GM18868 (cell line): Measurements from ENCODE around the gene WFDC12.

Experiments
- ATAC-seq: cut with Tn5 transposase; IDR thresholded peaks from one replicate; pipeline ENCODE4 v1.9.1; 2021; ENCODE audit warnings: mild to moderate bottlenecking, moderate library complexity; ENCODE audit not compliant: unreplicated experiment

WFDC12 gene

DNA sequence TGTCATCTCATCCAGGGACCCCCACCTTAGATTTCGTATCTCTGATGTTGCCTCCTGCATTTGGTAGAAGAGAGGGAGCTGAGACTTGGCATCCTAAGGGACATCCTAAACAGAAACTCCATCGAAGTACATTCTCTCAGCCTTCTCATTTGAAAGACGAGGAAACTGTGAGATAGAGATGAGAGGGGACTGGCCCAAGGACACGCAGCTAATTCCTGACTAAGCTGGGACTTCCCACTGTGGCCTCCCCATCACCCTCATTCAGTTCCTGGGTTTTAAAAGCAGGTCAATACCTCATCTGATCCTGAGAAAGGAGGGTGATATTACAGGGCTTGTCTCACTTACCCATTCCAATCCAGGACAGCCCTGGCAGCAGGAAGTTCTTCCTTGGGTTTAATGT lies 8.4 kb downstream of the WFDC12 start:
- ATAC-seq = no peak

DNA sequence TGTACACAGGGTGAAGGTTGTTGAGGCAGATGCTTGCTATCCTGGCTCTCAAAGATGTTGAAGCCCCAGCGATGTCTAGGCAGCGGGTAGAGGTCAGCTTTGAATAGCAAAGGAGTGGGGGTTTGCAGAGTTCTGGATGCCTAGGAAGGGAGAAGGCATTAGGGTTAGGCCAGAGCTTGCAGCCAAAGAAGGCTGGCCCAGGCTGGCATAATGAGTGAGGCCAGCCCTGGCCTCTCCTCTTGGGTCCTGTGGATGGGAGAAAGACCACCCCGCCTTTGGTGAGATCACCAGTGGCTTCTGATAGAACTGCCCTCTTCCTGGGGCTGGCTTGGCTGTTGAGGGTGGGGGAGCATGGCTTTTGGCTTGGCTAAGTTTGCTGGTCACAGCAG lies 8.9 kb downstream of the WFDC12 start:
- no peak for ATAC-seq

DNA sequence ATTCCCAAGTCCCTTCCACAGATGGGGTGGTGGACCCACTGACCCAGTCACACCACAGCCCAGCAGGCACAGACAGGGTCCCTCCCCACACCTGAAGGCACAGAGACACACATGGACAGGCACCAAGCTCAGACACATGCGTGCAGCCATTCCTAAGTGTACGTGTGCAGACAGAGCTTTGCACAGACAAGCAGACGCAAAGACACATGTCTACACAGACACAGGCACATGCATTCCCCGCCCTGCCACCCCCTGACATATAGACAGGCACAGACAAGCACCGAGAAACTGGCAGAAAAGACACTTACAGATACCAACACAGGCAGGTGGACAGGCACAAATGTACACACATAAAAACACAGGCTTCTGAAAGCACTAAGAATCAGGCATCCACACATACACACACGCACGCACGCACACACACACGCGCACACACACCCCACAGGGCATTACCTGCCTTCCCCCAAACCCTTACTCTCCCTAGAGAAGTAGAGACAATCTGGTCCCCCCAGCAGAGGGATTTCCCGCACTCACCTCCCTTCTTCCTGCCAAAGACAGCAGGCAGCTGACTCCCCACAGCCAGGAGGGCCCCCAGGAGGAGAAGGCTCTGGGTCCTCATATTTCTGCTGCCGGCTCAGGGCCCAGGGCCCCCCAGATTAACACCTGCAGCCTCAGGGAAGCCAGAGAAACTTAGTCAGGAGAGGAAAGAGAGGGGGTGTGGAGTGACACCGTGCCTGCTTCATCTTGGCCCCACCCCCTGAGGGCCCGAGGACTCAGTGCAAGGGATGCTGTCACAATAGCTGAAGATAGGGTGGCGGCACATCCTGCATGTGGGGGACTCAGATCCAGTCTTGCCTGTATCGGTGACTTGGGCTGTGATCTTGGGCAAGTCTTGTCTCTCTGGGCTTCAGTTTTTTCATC lies 9.5 kb downstream of the WFDC12 start, which contains the start of gene WFDC5:
TSS of gene WFDC5 (minus strand) at position 710 of the 921 bp plus-strand sequence. CDS start at position 619, 91 bp downstream.
- no peak for ATAC-seq

DNA sequence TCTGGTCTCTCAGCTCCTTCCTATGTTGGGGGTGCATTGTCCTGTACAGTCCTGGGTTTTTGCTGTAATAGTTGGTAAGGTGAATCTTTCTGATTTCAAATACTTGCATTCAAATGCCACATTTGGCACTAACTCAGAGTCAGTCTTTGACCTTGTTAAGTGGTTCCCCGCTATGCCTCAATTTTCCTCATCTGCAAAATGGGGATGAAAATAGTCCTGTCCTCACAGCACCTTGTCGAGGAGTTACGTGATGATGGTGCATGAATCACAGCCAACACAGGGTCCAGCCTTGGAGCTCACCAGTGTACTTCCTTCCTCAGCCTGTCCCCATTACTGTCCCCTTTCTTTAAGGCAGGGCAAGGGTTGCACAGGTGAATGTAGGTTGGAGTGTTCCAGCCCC lies 10.4 kb downstream of the WFDC12 start:
- no peak for ATAC-seq

DNA sequence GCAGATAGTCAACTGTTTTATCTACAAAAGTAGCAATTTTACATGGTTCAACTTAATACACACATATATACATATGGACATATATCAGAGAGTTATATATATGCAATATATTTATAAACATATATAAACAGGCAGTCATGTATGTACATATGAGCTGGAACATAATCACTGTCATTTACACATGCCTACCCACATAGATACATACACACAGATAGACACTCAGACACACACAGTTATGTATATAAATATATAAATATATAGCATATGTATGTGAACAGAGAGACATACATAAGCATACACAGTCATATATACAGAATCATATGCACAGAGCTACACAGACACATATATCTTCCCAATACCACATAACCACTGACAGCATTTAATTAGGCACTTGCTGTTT lies 11.5 kb downstream of the WFDC12 start:
- ATAC-seq = no peak

DNA sequence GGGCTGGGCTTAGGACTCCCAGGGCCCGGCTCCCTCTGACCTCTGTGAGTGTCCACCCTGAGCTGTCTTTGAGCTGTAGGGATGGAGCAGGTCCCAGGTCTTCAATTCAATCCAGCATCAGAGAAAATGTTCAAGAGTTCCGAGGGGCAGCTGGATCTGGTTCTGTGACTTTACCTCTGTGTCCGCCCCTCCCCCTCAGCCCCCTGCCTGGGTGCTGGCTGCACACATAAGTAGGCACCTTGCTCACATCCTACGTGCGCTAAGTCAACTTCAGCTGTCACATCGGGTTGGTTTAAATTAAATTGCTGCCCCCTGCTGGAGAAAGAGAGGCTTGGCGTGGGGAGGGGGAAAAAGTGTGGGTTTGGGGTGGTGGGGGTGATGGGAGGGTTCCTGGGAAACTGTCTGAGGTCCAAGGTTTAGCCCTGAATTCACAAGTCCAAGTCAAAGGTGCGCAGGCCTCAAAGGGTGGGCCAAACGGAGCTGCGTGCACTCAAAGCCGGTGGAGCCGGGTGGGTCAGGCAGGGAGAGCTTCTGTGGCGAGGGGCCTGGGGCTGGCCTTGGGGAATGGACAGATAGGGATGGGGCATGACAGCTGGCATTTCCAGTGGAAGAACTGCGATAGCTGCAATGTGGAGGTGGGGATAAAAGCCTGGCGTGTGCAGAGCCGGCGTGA lies 12.3 kb downstream of the WFDC12 start:
- no peak for ATAC-seq

DNA sequence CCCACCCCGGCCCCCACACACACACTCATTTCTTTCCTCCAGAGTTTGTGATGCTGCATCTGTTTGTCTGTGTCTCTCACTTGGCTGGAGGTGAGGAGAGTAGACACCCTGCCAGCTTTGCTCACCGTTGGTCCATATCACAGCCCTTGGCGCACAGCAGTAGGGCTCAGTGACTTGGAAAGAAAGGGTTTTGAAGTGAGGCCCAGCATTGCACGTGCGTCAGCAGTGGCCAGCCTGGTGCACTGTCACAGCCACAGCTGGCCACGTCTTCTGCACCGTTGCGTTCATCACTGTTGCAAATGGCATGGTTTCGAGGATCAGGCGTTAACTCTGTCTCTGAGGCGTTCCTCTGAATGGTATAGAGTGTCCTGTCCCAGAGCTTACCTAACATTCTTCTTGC lies 13.0 kb downstream of the WFDC12 start:
- no peak for ATAC-seq

DNA sequence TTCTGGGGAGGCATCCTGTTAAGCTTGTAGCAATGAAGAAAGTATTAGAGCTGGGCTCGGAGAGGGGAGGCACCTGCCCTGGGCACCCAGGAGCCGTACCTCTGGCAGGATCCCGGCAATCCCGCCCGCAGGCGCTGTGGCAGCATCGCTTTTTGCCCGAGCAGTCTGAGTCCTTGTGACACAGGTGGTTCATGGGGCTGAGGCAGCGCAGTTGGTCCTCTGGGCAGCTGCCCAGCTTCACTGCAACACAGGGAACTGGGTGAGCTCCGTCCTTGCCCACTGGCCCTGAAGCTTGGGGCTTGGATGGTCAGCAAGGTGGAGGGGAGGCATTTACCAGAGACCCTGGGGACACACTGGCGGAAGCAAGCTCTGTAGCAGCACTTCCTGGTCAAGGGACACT lies 14.0 kb downstream of the WFDC12 start:
- ATAC-seq = no peak

DNA sequence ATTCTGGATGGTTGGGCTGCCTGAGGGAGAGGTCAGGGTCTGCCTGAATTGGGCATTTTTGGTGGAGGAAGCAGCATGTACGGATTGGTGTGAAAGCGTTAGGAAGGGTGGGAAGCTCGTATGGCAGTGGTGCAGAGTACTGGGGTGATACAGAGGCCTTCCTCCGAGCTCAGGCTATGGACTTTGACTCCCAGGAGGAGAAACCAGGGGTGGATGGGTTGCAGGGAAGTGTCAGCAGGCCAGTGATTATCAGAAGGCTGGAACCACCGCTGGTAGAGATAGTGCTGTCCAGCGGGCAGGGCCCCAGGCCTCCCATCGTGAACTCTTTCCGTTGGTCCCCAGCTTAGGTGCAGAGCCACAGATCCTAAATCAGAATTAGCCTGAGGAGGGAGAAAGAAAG lies 14.6 kb downstream of the WFDC12 start:
- no peak for ATAC-seq

DNA sequence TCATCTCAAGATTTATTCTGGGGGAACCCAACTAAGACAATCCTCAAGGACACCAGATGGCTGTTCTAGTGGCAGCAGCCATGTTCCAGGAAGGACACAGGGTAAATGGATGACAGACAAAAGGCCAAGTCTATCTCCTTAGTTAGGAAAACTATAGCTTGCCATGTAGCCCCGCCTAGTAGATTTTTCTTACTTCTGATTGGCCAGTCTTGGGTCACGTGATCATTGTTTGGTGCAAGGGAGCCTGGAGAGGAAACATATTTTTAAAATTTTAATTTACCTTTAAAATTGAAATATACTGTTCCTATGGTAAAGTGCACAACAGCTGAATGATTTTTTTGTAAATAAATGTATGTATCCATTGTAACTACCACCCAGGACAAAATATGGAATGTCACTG lies 18.9 kb downstream of the WFDC12 start:
- ATAC-seq = no peak

DNA sequence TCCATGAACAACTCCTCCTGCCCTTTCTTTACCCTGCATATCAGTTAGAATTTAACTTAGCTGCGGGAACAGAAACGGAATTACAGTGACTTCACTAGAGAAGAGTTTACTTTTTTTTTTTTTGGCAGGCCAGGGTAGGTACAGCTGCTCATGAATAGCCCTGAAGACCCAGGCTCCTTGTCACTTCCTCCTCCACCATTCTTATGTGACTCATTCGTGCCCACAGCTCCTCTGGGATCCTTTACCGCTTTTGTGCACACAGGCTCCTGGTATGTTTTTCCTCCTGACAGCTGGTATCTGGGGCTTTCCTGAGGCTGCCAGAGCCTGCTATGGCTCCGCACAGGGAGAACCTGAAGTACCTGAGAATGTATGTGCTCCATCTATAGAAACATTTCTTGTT lies 19.5 kb downstream of the WFDC12 start:
- ATAC-seq = no peak

DNA sequence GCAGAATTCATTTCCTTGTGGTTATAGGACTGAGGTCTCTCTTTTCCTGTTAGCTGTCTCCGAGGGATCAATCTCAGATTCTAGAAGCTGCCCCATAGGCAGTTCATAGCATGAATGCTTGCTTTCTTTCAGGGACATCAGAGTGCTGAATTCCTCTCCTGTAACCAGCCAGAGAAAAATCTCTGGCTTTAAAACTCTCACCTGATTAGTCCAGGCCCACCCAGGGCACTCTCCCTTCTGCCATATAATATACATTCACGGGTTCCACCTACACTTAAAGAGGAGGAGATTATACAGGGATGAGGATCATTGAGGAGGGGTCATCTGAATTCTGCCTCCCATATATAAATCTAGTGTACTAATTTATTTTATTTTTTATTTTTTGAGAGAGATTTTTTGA lies 21.2 kb downstream of the WFDC12 start:
- no peak for ATAC-seq

DNA sequence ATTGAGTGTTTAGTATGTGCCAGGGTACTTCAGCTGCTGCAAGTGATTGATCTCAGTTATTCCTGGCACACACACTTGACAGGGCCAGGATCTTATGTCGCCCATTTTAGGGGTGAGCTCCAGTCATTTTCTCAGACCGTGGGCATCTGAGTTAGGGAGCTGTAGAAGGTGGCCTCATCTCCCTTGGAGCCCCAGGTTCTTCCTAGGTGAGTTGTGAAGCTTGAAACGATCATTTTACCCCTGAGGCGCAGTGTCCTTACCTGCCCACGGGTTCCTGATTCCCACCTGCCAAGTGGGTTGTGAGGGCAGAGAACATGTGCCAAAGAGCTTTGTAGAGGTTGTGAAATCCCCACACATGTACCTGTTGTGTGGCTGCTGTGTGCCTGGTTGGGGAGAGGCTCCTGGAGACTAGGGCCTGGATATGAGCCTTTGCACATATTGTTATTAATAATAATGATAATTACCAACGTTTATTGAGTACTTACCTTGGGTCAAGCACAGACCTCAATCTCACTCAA lies 22.9 kb downstream of the WFDC12 start:
- ATAC-seq = no peak

DNA sequence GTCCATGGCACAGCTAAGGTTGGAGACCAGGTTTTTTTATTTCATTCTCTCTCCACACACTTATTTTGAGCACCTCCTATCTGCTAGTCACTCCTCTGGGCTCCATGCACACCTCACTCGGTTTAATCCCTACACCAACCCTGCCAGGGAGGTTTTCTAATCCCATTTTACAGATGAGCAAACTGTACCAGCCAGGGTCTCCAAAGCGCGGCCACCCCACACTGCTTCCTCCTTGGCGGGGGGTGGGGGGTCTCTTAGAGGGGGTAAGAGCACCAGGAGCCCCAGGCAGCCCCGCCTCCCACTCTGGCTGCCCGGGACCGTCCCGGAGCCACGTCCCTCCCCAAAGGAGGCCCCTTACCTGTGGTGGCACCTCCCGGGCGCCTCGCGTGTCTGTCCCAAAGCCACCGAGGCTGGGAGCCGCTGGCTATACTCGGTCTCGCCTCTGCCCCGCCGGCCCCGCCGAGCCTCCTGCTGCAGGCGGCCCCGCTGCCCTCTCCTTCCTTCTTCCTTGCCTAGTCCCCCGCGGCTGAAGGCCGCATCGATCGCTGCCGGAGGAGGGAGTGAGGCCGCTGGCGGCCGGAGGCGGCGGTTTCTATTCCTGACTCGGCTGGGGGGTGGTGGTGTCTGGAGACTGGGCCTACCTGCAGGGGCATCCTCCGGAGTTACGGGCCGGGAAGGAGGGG lies 23.6 kb downstream of the WFDC12 start, which contains the start of gene KCNS1:
TSS of gene KCNS1 (minus strand) at position 565 of the 683 bp plus-strand sequence. CDS start 1,891 bp downstream, outside the sequence.
- ATAC-seq = no peak

DNA sequence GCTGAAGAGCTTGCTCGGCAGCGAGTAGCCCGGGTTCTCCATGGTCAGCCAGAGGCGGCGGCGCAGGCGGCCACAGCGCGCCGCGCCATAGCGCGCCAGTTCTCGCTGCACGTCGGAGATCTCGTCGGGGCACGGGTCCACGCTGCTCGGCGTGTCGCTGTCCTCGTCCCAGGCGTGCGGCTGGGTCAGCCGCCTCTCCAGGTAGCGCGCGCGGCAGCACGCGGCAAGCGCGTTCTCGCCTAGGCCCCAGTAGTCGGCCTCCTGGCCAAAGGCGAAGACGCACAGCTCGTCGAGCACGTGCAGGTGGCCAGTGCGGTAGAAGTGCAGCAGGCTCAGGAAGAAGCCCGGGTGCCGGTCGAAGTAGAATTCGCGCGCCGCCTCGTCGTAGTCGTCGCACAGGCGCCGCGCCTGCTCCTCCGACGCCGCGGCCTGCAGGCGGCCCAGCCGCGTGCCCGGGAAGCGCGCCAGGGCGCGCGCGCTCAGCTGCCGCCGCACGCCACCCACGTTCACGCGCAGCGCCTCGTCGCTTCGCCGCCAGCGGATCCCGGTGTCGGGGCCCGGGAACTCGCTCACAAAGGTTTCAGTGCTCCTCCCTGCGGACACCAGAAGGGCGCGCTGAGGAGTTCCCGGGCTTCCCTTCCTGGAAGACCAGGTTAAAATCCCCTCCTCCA lies 26.0 kb downstream of the WFDC12 start:
- no peak for ATAC-seq

DNA sequence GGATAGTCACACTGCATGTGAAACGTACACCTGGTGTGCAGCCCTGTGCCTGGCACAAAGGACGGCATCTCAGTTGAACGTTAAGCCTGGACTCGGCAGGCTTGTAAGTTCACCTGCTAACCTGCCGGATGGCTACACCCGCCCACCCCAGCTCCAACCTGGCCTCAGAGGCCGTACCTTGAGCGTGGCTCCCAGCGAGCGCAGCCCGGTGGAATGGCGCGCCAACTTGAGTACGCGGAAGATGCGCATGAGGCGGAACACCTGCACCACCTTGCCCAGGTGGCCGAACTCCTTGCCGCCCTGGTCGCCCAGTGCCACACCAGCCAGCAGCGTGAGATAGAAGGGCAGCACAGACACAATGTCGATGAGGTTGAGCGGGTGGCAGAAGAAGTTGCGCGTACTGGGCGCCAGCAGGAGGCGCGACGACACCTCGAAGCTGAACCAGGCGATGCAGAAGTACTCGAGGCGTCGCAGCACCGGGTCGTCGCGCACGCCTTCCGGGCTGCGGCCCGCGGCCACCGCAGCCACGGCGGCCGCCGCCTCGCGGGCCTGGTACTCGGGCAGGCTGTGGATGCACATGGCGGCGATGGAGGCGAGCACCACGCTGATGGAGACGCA lies 26.7 kb downstream of the WFDC12 start:
- ATAC-seq = no peak

DNA sequence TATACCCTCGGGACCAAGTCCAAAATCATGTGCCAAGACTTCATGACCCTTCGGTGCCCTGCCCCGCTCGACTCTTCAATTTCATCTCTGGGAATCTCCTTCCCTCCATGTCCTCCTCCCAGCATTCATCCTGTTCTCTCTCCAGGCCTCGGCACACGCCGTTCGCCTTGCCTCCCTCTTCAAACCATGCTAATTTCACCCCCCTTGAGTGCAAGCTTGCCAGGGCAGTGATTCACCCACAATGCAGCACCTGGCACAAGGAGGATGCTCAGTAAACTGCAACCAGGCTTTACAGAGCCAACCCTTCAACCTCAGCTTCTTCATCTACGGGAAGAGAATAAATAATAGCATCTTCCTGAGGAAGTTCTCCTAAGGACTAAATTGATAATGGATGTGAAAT lies 27.5 kb downstream of the WFDC12 start:
- ATAC-seq = no peak

DNA sequence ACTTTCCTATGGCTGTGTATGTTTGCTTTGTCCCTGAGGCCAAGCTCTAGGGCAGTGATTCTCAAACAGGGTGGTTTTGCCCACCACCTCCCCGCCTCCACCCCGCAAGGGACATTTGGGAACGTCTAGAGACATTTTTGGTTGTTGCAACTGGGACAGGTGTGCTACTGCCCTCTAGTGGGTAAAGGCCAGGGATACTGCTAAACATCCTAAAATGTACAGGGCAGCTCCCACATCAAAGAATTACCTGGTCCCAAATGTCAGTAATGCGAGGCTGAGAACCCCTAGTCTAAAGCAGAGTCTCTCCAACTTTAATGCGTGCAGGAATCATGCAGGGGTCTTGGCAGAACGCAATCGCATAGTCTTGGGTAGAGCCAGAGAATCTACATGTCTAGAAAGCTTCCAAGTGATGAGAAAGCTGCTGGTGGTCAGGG lies 28.4 kb downstream of the WFDC12 start:
- no peak for ATAC-seq

DNA sequence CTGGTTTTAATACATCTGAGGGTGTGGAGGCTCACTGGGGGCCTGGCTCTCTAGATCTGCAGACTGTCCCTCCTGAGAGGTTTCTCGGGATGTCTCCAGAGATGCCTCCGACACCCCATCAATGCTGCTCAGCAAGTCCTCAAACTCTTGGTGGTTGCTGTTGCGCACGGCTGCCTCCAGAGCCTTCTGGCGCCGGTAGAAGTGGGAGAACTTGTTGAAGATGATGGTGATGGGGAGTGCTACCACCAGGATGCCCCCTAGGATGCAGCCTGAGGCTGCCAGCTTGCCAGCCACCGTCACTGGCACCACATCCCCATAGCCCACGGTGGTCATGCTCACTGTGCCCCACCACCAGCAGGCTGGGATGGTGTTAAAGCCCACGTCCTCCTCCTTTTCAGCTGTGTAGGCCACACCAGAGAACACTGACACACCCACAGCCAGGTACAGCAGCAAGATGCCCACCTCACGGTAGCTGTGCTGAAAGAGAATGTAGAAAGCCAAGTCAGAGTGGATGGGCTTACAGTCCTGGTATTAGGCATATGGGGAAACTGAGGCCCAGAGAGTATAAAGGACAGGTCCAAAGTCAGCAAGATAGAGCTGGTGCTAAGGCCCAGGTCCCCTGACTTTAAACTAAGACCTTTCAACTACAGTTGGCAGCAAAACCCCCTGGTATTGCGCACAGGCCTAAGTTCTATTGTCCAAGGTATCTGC lies 29.2 kb downstream of the WFDC12 start:
- no peak for ATAC-seq

DNA sequence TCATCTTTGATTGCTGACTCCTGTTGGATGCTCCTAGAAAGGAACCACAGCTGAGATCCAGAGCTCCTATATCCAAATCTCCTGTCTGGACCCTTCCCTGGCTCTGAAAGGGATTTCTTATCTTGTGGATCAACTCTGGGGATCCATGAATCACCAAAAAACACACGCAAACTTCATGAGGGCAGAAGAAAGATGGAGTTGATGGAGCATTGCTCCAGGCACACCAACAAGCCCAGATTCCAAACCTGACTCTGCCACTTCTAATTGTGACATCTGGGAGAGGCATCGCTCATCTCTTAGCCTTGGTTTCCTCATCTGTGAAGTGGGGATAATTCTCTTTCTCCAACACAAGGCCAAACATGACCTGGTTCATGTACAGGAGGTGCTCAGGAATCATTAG lies 30.1 kb downstream of the WFDC12 start:
- ATAC-seq = no peak
